Heart left ventricle (tissue), 16 donors: ENCODE results near the gene RELT. TPM values are rescaled to one million over a fixed set of nuclear protein-coding genes. Genes with fewer than 3 reads are reported as not detected.

Experiments used
- ATAC-seq, 4 donors: fragments of 200-7000 bp; cut with Tn5 transposase; one replicate each; pipeline ENCODE4 v1.9.1; 2020 to 2022; ENCODE audit warnings: moderate library complexity in 4 of 4, mild to moderate bottlenecking in 3 of 4, moderate number of reproducible peaks in 1 of 4
- DNase-seq, 5 donors: peaks; one replicate each; pipeline ENCODE4 v3.0.0-alpha.2; 2020
- H3K27ac ChIP-seq, 12 donors: fragments of 200-600 bp; sonication (generic) in 4 of 12; one replicate each; pipeline versions ENCODE4 v1.5.0 to v1.8.0; 2016 to 2022; ENCODE audit warnings: mild to moderate bottlenecking in 2 of 12
- H3K27me3 ChIP-seq, 9 donors: fragments of 200-600 bp; sonication (generic) in 2 of 9; one replicate each; pipeline versions ENCODE4 v1.5.1 to v1.8.0; 2016 to 2022; ENCODE audit warnings: mild to moderate bottlenecking in 3 of 9
- H3K36me3 ChIP-seq, 9 donors: fragments of 200-600 bp; sonication (generic) in 2 of 9; one replicate each; pipeline versions ENCODE4 v1.5.0 to v1.8.0; 2018 to 2022; ENCODE audit warnings: mild to moderate bottlenecking in 2 of 9
- H3K4me1 ChIP-seq, 12 donors: fragments of 200-600 bp; sonication (generic) in 4 of 12; one replicate each; pipeline versions ENCODE4 v1.5.0 to v1.8.0; 2016 to 2022; ENCODE audit warnings: mild to moderate bottlenecking in 3 of 12
- H3K4me3 ChIP-seq, 12 donors: fragments of 200-600 bp; sonication (generic) in 4 of 12; one replicate each; pipeline versions ENCODE4 v1.5.0 to v1.8.0; 2017 to 2022; ENCODE audit warnings: mild to moderate bottlenecking in 9 of 12, moderate library complexity in 4 of 12
- H3K9me3 ChIP-seq, 12 donors: fragments of 200-600 bp; sonication (generic) in 4 of 12; one replicate each; pipeline versions ENCODE4 v1.5.0 to v1.8.0; 2016 to 2022; ENCODE audit warnings: mild to moderate bottlenecking in 1 of 12
- CTCF ChIP-seq, 12 donors: fragments of 200-600 bp; sonication (generic) in 4 of 12; IDR thresholded peaks; one replicate each; pipeline versions ENCODE4 v1.5.0 to v1.8.0; 2018 to 2022; ENCODE audit warnings: antibody characterized with exemption in 12 of 12, mild to moderate bottlenecking in 5 of 12
- POLR2A ChIP-seq, 2 donors: fragments of 450-650 bp; IDR thresholded peaks; one replicate each; pipeline ENCODE4 v1.6.1; 2017; ENCODE audit warnings: antibody characterized with exemption in 2 of 2, mild to moderate bottlenecking in 2 of 2, moderate library complexity in 2 of 2
- WGBS, 4 donors: extraction: QIAGEN DNeasy Blood & Tissue Kit in 2 of 4; methylation state at CpG; one replicate each; pipeline versions ENCODE4 v1.1.5 to v1.1.7; 2013 to 2018; 5-methylcytosine and 5-hydroxymethylcytosine counted together
- intact Hi-C, 10 donors: fragments of 100-400 bp; cut with DNase I; formaldehyde crosslinking; loops; one replicate each; pipeline versions ENCODE4 v1.11.1 to v1.14.2; 2022
- polyA plus RNA-seq, 2 donors: library from polyadenylated mRNA; stranded (reverse); fragments of 200-250 nt; gene quantifications; one replicate each; pipeline ENCODE4 v1.2.3, GENCODE V29; 2013
- total RNA-seq, 9 donors: library from RNA; depleted of rRNA in 2 of 9; stranded (reverse); fragments of >200 nt in 2 of 9; fragmentation: NEBNext Ultra II Directional in 3 of 9; extraction: Animal tissue kit (Norgen Biotek cat#: 25700) in 3 of 9; gene quantifications; one replicate each; pipeline versions ENCODE4 v1.1.0 to v1.2.4, GENCODE V29; 2016 to 2023
- donor health status: ischemic (EF 13 %, LVEDD 7.1; RV severe dilation, severe dysfunction).
- donor health status: healthy with polysubstance abuse.
- donor health status: DM: no; HTN: yes; CAD: no.
- donor health status: DM: no; HTN: no; CAD: no.
- donor health status: ischemic (EF 25% LVEDD 6.9; RV normal size, moderate dysfunction).
- donor health status: ischemic (EF 25% LVEDD 5.7; RV mildly dilated, moderate dysfunction).
- donor health status: healthy.
- donor health status: DM: yes; HTN: yes; CAD: no.
- donor health status: ischemic (EF 35%, LVEDD 5.7; RV mildly dilated, moderate dysfunction).
- donor health status: nonischemic (EF 11% LVEDD 7.7; RV severe dilation, severe dysfunction).
- donor health status: DM: yes; HTN: yes; CAD: no.
- donor health status: PGD.
- donor health status: ischemic (EF 29% LVEDD 5.4; RV normal size, mild dysfunction).
- donor health status: nonischemic (EF 23%, LVEDD 6.1; RV moderate dilation, normal function).

The RELT gene
- total and polyA plus RNA-seq, 11 donors, result 1.0 to 13.9 (median 2.6) TPM

- WGBS, 4 donors, result 80 to 88% (median 82%) methylated on average over 2 of the region's 2 CpGs
- intact Hi-C loops, result no loop called here
- DNase-seq (no peak), ATAC-seq (no peak)
- Histone ChIP-seq H3K27me3 (no peaks in the 10 kb centered on the region), H3K27ac (peak overlapping the region in 3 of 12 donors; percentile 3 to 67 (median 61)), H3K4me3 (no peak overlapping the region), H3K4me1 (peaks cover 0 to 48% (median 10%) of the 10 kb centered on the region in 12 donors), H3K9me3 (no peaks in the 10 kb centered on the region), H3K36me3 (peaks cover 0 to 39% (median 15%) of the 10 kb centered on the region in 9 donors)
- TF ChIP-seq CTCF (IDR thresholded peaks at IDR 0.05) (no peak), POLR2A (IDR thresholded peaks at IDR 0.05) (no peak)
These were observed 37.1 kb downstream of the RELT start for GRCh38 chr11:73413256-73413655.

- H3K4me3 ChIP-seq, result no peak overlapping the region
- 38 to 63% (median 56%) methylated on average over 1 of the region's 1 CpG for WGBS, 4 donors
- intact Hi-C loops, result loop anchor here in 1 of 10 donors (5.0 kb wide), 1 partner anchor 182 kb away; the partner anchor contains the start of gene FAM168A
- peak in 3 of 4 donors; percentile 55 to 64 (median 62) for ATAC-seq
- H3K27ac ChIP-seq, result peak overlapping the region in 7 of 12 donors; percentile 20 to 81 (median 52)
- no peaks in the 10 kb centered on the region for H3K9me3 ChIP-seq
- no peaks in the 10 kb centered on the region for H3K27me3 ChIP-seq
- DNase-seq, result no peak
- peaks cover 0 to 38% (median 17%) of the 10 kb centered on the region in 9 donors for H3K36me3 ChIP-seq
- H3K4me1 ChIP-seq, result peaks cover 0 to 48% (median 10%) of the 10 kb centered on the region in 12 donors
- TF ChIP-seq POLR2A (IDR thresholded peaks at IDR 0.05) (no peak), CTCF (IDR thresholded peaks at IDR 0.05) (no peak)
These were observed 38.9 kb downstream of the RELT start for GRCh38 chr11:73414977-73415651.

GRCh38 chr11:73415854-73416615, 39.8 kb downstream of the RELT start:
- DNase-seq (no peak), ATAC-seq (no peak)
- intact Hi-C loops, result loop anchor here in 1 of 10 donors (5.0 kb wide), 1 partner anchor 181 kb away; the partner anchor contains the start of gene FAM168A
- TF ChIP-seq CTCF (IDR thresholded peaks at IDR 0.05), result no peak
- TF ChIP-seq POLR2A (IDR thresholded peaks at IDR 0.05), result no peak
- Histone ChIP-seq H3K27ac (peak overlapping the region in 7 of 12 donors; percentile 12 to 81 (median 52)), H3K9me3 (no peaks in the 10 kb centered on the region), H3K36me3 (peaks cover 0 to 32% (median 11%) of the 10 kb centered on the region in 9 donors), H3K4me1 (peaks cover 0 to 48% (median 10%) of the 10 kb centered on the region in 12 donors), H3K4me3 (no peak overlapping the region), H3K27me3 (no peaks in the 10 kb centered on the region)
- WGBS, 4 donors, result 90 to 92% (median 92%) methylated on average over 4 of the region's 4 CpGs

GRCh38 chr11:73416786-73417185, 40.6 kb downstream of the RELT start:
- TF ChIP-seq POLR2A (IDR thresholded peaks at IDR 0.05), result no peak
- no peak for TF ChIP-seq CTCF (IDR thresholded peaks at IDR 0.05)
- peaks cover 0 to 48% (median 14%) of the 10 kb centered on the region in 12 donors for H3K4me1 ChIP-seq
- no peaks in the 10 kb centered on the region for H3K27me3 ChIP-seq
- DNase-seq (no peak), ATAC-seq (peak in 2 of 4 donors; percentile 37 to 55)
- WGBS, 4 donors, result 82 to 98% (median 97%) methylated on average over 2 of the region's 2 CpGs
- H3K36me3 ChIP-seq, result peaks cover 0 to 26% (median 9%) of the 10 kb centered on the region in 9 donors
- peak overlapping the region in 1 of 12 donors; percentile 1 for H3K27ac ChIP-seq
- H3K4me3 ChIP-seq, result no peak overlapping the region
- no peaks in the 10 kb centered on the region for H3K9me3 ChIP-seq
- intact Hi-C loops, result loop anchor here in 1 of 10 donors (5.0 kb wide), 1 partner anchor 181 kb away; the partner anchor contains the start of gene FAM168A
